ENCODE measurements around the gene FSTL4.

Gene FSTL4

GRCh38 chr5:133361922-133362321, 250.4 kb downstream of the FSTL4 start:
- DNase-seq: no peak

- DNase-seq: no peak
Observed at GRCh38 chr5:133360693-133361472, 251.5 kb downstream of the FSTL4 start.

GRCh38 chr5:133359861-133360260, 252.5 kb downstream of the FSTL4 start:
- DNase-seq: no peak

- no peak for DNase-seq
Observed at GRCh38 chr5:133358271-133358670, 254.1 kb downstream of the FSTL4 start.

GRCh38 chr5:133357758-133358157, 254.6 kb downstream of the FSTL4 start:
- no peak for DNase-seq

- DNase-seq: no peak
Observed at GRCh38 chr5:133356984-133357421, 255.3 kb downstream of the FSTL4 start.

- no peak for DNase-seq
Observed at GRCh38 chr5:133356396-133356983, 255.9 kb downstream of the FSTL4 start.

- no peak for DNase-seq
Observed at GRCh38 chr5:133354323-133355185, 257.8 kb downstream of the FSTL4 start.

GRCh38 chr5:133353741-133354140, 258.6 kb downstream of the FSTL4 start:
- DNase-seq: no peak

- DNase-seq: no peak
Observed at GRCh38 chr5:133348406-133348805, 263.9 kb downstream of the FSTL4 start.

- no peak for DNase-seq
Observed at GRCh38 chr5:133347039-133347438, 265.3 kb downstream of the FSTL4 start.

- DNase-seq: no peak
Observed at GRCh38 chr5:133344266-133344665, 268.1 kb downstream of the FSTL4 start.

GRCh38 chr5:133343196-133343595, 269.1 kb downstream of the FSTL4 start:
- DNase-seq: no peak

GRCh38 chr5:133341915-133342710, 270.2 kb downstream of the FSTL4 start:
- DNase-seq: no peak

GRCh38 chr5:133341296-133341695, 271.0 kb downstream of the FSTL4 start:
- no peak for DNase-seq

GRCh38 chr5:133340822-133341221, 271.5 kb downstream of the FSTL4 start:
- DNase-seq: no peak

GRCh38 chr5:133340002-133340755, 272.2 kb downstream of the FSTL4 start:
- DNase-seq: no peak

GRCh38 chr5:133338504-133339355, 273.6 kb downstream of the FSTL4 start:
- no peak for DNase-seq

GRCh38 chr5:133337795-133338445, 274.4 kb downstream of the FSTL4 start:
- no peak for DNase-seq

GRCh38 chr5:133336969-133337410, 275.4 kb downstream of the FSTL4 start:
- DNase-seq: no peak

All from NCI-H345 (cell line).